Keratinocyte (primary cell): ENCODE results near the gene GNA14.

Source experiments
- EZH2 ChIP-seq: IDR thresholded peaks from one replicate; pipeline ENCODE4 v1.6.1; 2012; ENCODE audit warnings: inconsistent platforms, mild to moderate bottlenecking, low read length, moderate library complexity
- TF ChIP-seq, protein P1 (sequence below), 3 experiments: IDR thresholded peaks in 1 of 3; conservative IDR thresholded peaks in 1 of 3; optimal IDR thresholded peaks in 1 of 3; 2 replicates in 2 of 3; 3 replicates in 1 of 3; pipeline versions ENCODE3 to v1.5.1; 2011; ENCODE audit warnings: low read length in 3 of 3, mild to moderate bottlenecking in 3 of 3, moderate library complexity in 2 of 3, control low read depth in 1 of 3, inconsistent platforms in 1 of 3; ENCODE audit not compliant: insufficient read depth in 2 of 3; ENCODE audit errors: extremely low read depth in 1 of 3

DNA sequence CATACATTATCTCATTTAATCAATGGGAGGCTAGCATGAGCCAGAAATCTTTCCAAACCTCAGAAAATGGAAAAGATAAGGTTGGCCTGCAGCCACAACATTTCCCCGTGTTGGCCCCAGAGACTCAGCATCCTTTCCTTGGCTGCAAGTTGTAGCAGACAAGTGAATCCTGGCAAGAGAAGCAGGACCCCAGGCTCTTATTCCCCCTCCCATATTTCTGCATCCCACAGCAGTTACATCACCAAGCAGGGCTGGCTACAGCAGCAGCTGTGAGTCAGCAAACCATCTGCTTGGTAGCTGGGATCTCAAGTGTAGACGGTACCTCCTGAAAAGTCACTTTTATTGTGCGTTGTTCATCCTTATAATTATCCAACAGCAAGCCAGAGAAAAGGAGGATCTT, 212.4 kb downstream of the GNA14 start:
- TF ChIP-seq EZH2, result no peak
- TF ChIP-seq, protein P1, sequence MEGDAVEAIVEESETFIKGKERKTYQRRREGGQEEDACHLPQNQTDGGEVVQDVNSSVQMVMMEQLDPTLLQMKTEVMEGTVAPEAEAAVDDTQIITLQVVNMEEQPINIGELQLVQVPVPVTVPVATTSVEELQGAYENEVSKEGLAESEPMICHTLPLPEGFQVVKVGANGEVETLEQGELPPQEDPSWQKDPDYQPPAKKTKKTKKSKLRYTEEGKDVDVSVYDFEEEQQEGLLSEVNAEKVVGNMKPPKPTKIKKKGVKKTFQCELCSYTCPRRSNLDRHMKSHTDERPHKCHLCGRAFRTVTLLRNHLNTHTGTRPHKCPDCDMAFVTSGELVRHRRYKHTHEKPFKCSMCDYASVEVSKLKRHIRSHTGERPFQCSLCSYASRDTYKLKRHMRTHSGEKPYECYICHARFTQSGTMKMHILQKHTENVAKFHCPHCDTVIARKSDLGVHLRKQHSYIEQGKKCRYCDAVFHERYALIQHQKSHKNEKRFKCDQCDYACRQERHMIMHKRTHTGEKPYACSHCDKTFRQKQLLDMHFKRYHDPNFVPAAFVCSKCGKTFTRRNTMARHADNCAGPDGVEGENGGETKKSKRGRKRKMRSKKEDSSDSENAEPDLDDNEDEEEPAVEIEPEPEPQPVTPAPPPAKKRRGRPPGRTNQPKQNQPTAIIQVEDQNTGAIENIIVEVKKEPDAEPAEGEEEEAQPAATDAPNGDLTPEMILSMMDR (optimal IDR thresholded peaks at IDR 0.05 in 1 of 3, IDR thresholded peaks at IDR 0.05 in 1 of 3, conservative IDR thresholded peaks at IDR 0.05 in 1 of 3; ENCODE audit: extremely low read depth in 1 of 3, insufficient read depth in 2 of 3, low read length in 3 of 3), result no peak
